HL-60/S4 treated with phorbol 12-myristate 13-acetate at 8.2 ng/mL for 4 days and 3 days (cell line): ENCODE measurements around the gene ACOX2.

Source experiments
- in situ Hi-C: fragments of 300-500 bp; cut with MboI; formaldehyde crosslinking; loops from 2 replicates; pipeline ENCODE4 v1.15.0; 2022; ENCODE audit warnings: low sequenced_read_pairs

ACOX2 gene

DNA sequence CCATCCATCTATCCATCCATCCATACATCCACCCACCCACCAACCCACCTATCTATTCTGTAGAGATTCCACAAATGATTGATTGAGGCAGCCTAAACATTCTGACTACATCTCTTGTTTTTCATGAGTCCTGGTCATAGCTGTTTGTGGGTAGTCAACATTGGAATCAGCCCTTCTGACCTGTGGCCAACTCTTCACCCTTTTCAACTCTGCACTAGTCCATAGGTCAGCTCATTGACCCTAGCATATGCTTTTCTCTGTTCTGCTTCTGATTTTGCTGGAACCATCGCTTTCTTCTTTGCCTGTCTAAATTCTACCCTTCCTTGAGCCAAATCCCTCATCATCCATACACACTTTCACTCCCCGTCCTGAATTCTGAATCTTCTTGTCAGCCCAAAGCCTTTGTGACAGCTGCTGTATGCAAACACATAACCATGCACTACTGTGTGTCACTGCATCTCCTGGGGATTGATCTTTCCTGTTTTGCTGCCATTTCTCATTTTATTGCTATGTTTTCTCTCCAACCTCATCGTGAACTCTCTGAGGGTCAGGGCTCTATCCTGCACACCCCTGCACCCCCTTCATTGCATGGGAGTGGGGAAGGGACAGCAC, 61.9 kb downstream of the ACOX2 start:
- in situ Hi-C loops = no loop called here

DNA sequence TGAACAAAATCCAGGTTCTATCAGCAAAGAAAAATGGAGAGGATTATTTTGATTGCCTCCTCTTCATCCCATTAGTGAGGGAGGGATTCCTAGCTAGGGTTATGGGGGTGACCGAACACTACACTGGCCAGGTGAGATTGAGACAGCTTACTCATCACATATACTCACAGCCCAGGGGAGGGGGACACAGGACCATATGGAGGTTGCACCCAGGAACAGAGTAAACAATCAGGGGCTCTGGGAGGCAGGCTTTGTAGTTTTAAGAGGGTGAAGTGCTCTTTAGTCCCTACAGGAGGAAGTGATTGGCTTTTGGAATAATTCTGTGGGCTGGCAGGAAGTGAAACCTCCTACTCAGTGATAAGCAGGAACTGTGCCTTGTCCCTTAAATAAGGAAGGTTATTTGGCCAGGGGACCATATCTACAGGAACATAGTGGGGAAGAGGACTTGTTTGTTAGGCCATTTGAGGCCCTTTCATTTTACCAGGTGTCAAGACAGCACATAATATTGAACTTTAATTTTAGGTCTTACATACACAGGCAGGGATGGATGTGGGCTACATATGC, 62.6 kb downstream of the ACOX2 start:
- in situ Hi-C loops = no loop called here

DNA sequence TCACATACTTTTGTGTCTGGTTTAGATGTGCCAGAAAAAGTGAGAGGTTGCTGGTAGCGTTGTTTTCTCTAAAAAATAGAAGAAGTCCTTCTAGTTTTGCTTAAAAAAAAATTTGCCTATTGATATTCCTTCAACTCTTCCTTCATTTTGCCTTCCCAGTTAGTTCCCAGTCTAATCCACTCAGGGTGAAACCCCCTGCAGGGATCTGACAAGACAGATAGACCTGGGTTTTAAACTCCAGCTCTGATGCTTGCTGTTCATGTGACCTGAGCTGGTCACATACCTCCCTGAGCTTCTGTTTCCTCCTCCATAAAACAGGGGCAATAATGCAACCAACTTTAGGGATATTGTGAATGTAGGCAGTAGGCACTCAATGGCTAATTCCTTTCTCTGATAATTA, 63.7 kb downstream of the ACOX2 start:
- in situ Hi-C loops = no loop called here

DNA sequence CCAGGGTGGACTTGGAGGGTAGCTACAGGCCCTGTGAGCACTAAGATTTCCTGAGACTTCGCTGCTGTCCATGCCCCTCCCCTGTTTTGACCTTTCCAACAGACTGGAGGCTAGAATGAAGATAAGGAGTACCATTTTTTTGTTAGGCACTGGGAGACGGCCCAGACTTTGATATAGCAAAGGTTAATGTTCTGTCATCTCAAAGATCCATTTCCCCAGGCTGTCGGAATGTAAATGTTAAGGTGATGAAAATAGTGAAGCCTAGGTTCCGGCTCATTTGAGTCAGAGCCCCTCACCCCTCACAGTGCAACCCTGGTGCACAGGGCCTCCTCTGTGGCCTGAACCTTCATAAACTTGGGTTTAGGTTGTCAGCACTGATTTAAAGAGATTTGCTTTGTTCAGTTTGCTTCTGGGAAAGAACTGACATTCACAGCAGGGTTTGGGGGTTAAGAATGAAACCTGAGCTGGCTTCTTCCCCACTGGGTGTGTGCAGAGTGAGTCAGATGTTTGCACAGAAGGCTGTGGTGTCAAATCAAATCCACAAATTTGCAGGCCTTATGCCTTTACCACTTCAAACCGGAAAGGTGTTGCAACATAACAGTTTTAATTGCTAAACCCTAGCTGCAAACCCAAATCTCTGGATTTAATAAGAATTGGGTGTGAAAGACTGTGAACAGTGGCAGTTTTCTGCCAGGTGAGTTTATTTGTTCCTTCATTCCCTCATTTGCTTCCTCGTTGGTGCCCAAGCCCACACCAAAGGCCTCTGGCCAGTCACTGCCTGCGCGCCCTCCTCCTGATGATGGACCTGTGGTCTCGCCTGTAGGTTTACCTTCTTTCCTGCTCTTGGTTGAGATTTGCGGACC, 65.7 kb downstream of the ACOX2 start:
- in situ Hi-C loops = no loop called here

DNA sequence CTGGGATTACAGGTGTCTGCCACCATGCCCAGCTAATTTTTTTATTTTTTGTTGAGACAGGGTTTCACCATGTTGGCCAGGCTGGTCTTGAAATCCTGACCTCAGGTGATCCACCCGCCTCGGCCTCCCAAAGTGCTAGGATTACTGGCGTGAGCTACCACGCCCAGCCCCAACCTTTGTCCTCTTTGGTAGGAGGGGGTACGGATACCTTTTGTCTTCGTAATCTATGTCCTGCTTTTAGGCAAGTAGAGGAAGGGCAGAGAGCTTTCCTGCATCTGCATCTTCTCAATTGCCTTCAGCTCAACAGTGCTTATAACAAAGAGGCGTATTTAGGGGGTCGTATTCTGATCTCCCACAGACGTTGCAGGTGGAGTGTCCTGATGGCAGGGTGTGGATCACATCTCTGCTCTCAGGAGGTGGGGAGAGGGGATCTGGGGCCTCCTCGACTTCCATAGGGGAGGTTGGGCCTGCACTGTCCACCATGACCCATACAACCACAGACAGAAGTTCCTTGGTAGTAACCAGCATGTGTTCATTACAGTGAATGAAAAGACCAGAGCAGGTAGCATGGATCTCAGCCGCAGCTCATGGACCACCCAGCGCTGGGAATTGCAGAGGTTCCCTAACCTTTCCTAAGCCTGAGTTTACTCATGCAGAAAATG, 66.5 kb downstream of the ACOX2 start:
- in situ Hi-C loops = no loop called here

DNA sequence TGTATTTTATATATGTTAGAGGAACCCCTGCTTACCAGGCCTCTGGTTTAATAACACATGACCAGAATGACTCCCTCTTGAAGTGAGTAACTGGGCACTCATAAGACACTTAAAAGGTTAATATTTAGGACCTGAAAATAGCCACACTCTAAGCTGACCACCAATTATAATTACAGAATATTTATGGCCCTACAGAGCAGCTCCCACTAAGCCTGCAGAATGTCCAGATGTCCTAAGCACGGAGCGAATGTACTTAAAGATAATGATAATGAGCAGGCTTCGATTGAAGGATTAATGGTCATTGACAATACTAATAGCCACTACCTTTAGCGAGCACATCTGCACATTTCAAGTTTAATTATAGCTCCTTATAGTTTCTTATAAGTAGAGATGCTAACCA, 67.9 kb downstream of the ACOX2 start:
- in situ Hi-C loops = no loop called here

DNA sequence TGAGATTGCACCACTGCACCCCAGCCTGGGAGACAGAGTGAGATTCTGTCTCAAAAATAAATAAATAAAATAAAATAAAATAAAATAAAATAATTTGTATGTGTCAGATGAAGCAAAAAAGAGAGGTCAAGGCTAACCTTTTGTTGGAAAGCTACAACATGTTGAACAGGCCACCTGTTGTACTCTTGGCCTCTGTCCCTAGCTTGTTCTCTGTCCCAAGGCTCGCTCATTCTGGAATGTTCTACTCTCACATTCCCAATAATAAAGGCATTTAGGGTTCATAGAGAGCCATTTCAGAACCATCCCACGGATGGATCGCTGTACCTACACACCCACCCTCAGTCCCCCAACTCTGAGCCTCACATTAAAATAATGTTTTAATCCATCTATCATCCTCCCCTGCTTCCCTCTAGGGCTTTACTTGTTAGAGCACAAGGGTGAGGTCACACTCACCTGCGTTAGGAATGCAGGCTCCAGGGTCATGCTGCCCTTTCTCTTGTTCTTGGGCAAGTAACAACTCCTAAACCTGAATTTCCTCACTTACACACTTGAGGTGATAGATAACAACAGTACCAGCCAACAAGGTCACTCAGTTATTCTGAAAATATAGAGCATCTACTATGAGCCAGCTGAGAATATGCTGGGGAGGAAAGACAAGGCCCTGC, 70.0 kb downstream of the ACOX2 start:
- in situ Hi-C loops = no loop called here

DNA sequence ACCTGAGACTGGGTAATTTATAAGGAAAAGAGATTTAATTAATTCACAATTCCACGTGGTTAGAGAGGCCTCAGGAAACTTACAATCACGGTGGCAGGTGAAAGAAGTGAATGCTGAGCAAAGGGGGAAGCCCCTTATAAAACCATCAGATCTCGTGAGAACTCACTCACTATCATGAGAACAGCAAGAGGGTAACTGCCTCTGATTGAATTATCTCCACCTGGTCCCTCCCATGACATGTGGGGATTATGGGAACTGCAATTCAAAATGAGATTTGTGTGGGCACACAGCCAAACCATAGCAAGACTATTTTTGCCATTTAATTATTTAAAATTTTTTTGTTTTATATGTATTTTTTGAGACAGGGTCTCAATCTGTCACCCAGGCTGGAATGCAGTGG, 72.1 kb downstream of the ACOX2 start:
- in situ Hi-C loops = no loop called here

DNA sequence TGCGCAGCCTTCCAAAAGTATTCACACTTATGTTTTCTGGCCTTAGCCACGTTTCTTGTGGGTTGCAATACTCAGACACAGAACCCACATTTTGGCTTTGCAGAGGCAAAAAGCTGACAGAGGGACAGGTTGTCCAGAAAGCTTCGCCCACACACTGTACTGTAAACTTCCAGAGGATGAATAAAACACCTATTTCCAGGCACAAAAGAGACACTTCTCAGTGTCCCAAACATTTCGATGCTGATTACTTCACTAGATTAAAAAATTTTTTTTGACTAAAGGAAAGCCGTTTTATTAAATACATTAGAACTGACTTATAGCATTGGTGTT, 73.1 kb downstream of the ACOX2 start:
- in situ Hi-C loops = no loop called here

DNA sequence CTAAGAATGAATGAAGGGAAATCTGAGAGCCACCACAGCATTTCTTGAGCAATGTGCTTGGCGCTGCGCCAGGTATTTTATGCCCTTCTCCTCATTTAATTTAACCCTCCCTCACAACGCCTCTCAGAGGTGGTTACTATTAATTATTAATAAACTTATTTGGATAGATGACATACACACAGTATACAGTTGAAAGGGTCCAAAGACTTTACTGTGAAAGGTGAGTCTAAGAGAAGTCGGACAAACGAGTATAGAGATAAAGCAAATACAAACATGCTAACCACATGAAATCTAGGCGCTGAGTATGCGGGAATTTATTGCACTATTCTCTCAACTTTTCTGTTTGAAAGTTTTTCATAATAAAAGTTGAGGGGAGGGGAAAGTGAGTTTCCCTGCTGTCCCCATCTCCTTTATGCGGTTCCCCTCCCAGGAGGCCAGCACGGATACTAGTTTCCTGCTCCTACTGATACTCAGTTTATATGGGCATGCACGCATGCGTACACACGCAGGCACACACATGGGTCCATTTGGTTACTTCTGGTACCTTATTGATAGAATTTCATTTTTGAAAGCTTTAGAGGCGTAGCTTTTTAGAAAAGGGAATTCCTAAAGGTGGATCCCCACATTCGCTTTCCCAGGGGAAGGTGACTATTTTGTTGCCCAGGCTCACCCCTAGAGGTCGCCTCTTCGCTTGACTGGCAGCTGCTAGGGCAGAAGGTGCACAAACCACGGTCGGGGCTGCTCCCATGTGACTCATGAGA, 73.6 kb downstream of the ACOX2 start:
- in situ Hi-C loops = no loop called here

DNA sequence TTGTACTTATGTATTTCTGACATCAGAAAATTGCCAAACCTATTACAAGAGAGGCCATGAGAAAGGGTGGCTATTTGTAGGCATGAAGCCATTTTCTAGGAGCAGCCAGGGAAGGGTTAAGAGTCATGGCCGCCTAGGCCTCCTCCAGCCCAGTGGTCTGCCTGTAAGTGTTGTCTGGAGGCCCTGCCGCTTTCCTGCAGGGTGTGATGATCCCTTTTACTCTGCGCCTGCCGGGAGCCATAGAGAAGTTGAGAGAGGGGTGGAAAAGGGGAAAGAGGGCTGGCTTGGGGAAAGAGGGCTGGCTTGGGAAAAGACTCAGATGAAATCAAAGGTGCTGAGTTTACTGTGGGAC, 74.2 kb downstream of the ACOX2 start:
- in situ Hi-C loops = no loop called here

DNA sequence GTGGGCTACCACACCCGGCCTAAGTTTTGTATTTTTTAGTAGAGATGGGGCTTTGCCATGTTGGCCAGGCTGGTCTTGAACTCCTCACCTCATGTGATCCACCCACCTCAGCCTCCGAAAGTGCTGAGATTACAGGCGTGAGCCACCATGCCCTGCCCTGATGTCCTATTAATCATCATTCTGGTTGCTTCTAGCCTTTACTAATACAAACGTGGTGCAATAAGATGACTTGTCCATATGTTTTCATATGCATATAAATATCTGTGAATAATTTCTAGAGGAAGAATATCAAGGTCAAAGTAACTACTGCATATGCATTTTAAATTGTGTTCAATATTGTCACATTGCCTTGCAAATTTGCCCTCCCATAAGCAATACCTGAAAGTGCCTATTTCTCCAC, 77.8 kb downstream of the ACOX2 start:
- in situ Hi-C loops = no loop called here
